Fibroblast of mammary gland (primary cell): ENCODE results near the gene BRPF1.

Experiments
- DNase-seq: peaks from one replicate; pipeline ENCODE4 v3.0.0-alpha.2; 2010; ENCODE audit warnings: low read depth
- H3K4me3 ChIP-seq: 2 replicates; pipeline ENCODE4 v1.5.1; 2011; ENCODE audit warnings: low read depth, mild to moderate bottlenecking, low read length, moderate library complexity; ENCODE audit not compliant: control insufficient read depth
- TF ChIP-seq, protein P1 (sequence below): conservative IDR thresholded peaks from 2 replicates; pipeline ENCODE4 v1.5.1; 2011; ENCODE audit warnings: low read depth, low read length, inconsistent platforms; ENCODE audit not compliant: control insufficient read depth, insufficient read depth

Gene BRPF1

GRCh38 chr3:9731206-9732079 is at the start of gene BRPF1:
BRPF1 (plus strand) TSS chr3:9731735; CDS start chr3:9734141, 2,406 bp downstream.
- H3K4me3 ChIP-seq, result peak within 1 kb of the TSS; percentile 83
- TF ChIP-seq, protein P1, sequence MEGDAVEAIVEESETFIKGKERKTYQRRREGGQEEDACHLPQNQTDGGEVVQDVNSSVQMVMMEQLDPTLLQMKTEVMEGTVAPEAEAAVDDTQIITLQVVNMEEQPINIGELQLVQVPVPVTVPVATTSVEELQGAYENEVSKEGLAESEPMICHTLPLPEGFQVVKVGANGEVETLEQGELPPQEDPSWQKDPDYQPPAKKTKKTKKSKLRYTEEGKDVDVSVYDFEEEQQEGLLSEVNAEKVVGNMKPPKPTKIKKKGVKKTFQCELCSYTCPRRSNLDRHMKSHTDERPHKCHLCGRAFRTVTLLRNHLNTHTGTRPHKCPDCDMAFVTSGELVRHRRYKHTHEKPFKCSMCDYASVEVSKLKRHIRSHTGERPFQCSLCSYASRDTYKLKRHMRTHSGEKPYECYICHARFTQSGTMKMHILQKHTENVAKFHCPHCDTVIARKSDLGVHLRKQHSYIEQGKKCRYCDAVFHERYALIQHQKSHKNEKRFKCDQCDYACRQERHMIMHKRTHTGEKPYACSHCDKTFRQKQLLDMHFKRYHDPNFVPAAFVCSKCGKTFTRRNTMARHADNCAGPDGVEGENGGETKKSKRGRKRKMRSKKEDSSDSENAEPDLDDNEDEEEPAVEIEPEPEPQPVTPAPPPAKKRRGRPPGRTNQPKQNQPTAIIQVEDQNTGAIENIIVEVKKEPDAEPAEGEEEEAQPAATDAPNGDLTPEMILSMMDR, result no peak
- DNase-seq, result peak; percentile 98

GRCh38 chr3:9682096-9682495 is 49.4 kb upstream of the BRPF1 start:
- DNase-seq, result no peak
- TF ChIP-seq, protein P1, result no peak
- H3K4me3 ChIP-seq, result no peak overlapping the region

DNA sequence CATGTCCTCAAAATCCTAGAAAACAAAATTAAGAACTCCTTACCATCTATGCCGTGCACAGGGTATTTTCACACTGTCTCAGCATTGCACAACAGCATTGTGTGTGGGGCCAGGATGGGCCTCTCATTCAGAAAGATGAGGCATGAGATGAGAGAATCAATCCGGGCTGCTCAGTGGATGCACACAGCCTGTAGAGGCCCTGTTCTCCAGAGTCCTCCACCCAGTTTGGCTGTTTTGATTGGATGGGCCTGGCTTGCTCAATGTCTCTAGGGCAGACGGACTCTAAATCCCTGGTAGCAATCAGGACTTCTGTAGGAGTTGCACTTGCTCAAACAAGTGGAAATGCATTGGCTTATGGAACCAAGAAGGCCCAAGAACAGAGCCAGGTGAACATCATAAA is 48.1 kb upstream of the BRPF1 start:
- H3K4me3 ChIP-seq, result no peak overlapping the region
- TF ChIP-seq, protein P1, result no peak
- no peak for DNase-seq

DNA sequence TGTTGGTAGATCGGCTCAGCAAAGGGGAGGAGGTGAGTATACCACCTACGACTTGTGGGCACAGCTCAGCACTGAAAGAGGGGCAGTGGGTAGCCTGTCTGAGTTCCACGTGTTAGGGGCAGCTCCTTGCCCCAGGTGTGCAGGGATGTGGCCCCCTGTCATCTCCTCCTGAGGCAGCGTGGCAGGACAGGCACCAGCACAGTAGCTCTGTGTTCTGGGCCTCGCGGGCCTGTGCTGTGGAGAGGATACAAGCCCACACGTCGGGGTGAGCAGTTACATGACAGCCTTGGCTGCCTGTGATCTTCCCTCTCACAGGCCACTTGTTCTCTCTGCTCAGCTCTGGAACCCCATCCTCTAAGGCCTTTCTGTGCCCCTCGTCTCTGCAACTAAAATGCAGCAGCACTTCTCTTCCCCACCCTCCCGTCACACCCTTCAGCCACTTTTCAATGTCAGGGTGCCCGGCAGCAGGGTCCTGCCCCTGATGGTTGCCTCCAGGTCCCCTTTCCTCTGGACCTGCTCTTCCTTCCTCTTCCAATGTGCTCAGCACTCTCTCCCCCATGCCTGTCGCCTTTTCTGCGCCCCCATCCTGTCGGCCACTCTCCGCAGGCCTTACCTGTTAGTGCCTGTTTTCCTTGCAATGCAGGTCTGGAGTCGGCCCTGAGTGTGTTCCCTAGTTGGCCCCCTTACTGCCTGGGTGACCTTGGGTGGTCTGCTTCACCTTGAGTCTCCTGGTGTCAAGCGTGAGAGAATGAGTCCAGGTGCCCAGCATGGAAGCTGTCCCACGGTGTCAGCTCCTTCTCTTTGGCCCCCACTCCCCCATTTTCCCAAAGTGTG is 46.1 kb upstream of the BRPF1 start:
- no peak for DNase-seq
- TF ChIP-seq, protein P1, result no peak
- H3K4me3 ChIP-seq, result no peak overlapping the region

GRCh38 chr3:9686050-9686550 is 45.4 kb upstream of the BRPF1 start:
- no peak overlapping the region for H3K4me3 ChIP-seq
- TF ChIP-seq, protein P1, result no peak
- DNase-seq, result no peak

DNA sequence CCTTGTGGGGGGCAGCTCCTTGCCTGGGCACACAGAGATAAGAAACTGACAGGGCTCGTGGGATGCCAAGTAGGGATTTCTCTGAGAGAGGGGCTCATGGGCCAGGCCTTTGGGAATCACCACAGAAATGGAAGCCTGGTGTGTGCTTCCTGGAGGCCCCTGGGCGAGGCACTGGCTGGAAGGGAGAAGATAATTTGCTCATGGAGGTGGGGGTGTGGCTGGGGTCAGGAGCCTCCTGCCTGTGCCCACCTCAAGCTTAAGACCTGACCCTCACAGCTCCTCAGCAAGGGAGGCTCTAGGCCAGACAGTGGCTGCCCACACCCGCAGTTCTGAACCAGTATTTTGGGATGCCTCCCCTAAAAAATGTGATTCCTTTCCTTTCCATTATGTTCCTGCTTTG is 44.8 kb upstream of the BRPF1 start:
- no peak overlapping the region for H3K4me3 ChIP-seq
- TF ChIP-seq, protein P1, result no peak
- no peak for DNase-seq
